Astrocyte (in vitro differentiated cells and primary cell): Measurements from ENCODE around the gene DAAM2. TPM values are rescaled to one million over a fixed set of nuclear protein-coding genes. Genes with fewer than 3 reads are reported as not detected.

Source experiments
- DNase-seq: peaks from one replicate; pipeline ENCODE4 v3.0.0-alpha.2; 2010; ENCODE audit warnings: low read depth
- FAIRE-seq: peaks from 2 replicates; lab custom pipeline; 2011; peaks lifted over from hg19 to GRCh38; lab: Jason Lieb, UNC
- H2AFZ ChIP-seq: 2 replicates; pipeline ENCODE4 v1.6.0; 2012; ENCODE audit warnings: low read depth, low read length, inconsistent platforms
- H3K27ac ChIP-seq: 2 replicates; pipeline ENCODE4 v1.5.1; 2011; ENCODE audit warnings: low read depth, low read length, inconsistent platforms
- H3K27me3 ChIP-seq: 2 replicates; pipeline ENCODE4 v1.6.0; 2011; ENCODE audit warnings: low read length, inconsistent platforms; ENCODE audit not compliant: insufficient read depth
- H3K36me3 ChIP-seq: 2 replicates; pipeline ENCODE4 v1.5.1; 2011; ENCODE audit warnings: low read length, inconsistent platforms; ENCODE audit not compliant: insufficient read depth
- H3K4me1 ChIP-seq: 2 replicates; pipeline ENCODE4 v1.5.1; 2011; ENCODE audit warnings: low read length, inconsistent platforms; ENCODE audit not compliant: insufficient read depth
- H3K4me2 ChIP-seq: 2 replicates; pipeline ENCODE4 v1.6.0; 2012; ENCODE audit warnings: low read length, inconsistent platforms
- H3K4me3 ChIP-seq: 2 replicates; pipeline ENCODE4 v1.5.1; 2011; ENCODE audit warnings: low read depth, mild to moderate bottlenecking, low read length, inconsistent platforms; ENCODE audit not compliant: insufficient read depth
- H3K79me2 ChIP-seq: 2 replicates; pipeline ENCODE4 v1.6.0; 2012; ENCODE audit warnings: mild to moderate bottlenecking, low read length, inconsistent platforms; ENCODE audit not compliant: insufficient read depth
- H3K9ac ChIP-seq: 2 replicates; pipeline ENCODE4 v1.6.0; 2012; ENCODE audit warnings: mild to moderate bottlenecking, low read length, inconsistent platforms
- H3K9me3 ChIP-seq: 2 replicates; pipeline ENCODE4 v1.5.1; 2012; ENCODE audit warnings: low read depth, mild to moderate bottlenecking, low read length, inconsistent platforms; ENCODE audit not compliant: insufficient read depth
- H4K20me1 ChIP-seq: 2 replicates; pipeline ENCODE4 v1.6.0; 2012; ENCODE audit warnings: low read length, inconsistent platforms; ENCODE audit not compliant: insufficient read depth
- H3K27ac Mint-ChIP-seq: one replicate; pipeline ENCODE4 v1.8.0; 2021; ENCODE audit warnings: mild to moderate bottlenecking, mixed read lengths; ENCODE audit not compliant: unreplicated experiment
- H3K27me3 Mint-ChIP-seq: one replicate; pipeline ENCODE4 v1.8.0; 2021; ENCODE audit warnings: low read depth, mixed read lengths; ENCODE audit not compliant: unreplicated experiment
- H3K36me3 Mint-ChIP-seq: one replicate; pipeline ENCODE4 v1.8.0; 2021; ENCODE audit warnings: low read depth, mixed read lengths; ENCODE audit not compliant: unreplicated experiment
- H3K4me1 Mint-ChIP-seq: one replicate; pipeline ENCODE4 v1.8.0; 2021; ENCODE audit warnings: low read depth, mixed read lengths; ENCODE audit not compliant: unreplicated experiment
- H3K4me3 Mint-ChIP-seq: one replicate; pipeline ENCODE4 v1.8.0; 2021; ENCODE audit warnings: mild to moderate bottlenecking, moderate library complexity, mixed read lengths; ENCODE audit not compliant: unreplicated experiment
- H3K9me3 Mint-ChIP-seq: one replicate; pipeline ENCODE4 v1.8.0; 2021; ENCODE audit warnings: mild to moderate bottlenecking, mixed read lengths; ENCODE audit not compliant: unreplicated experiment
- EZH2 ChIP-seq: IDR thresholded peaks from 2 replicates; pipeline ENCODE4 v1.6.1; 2012; ENCODE audit warnings: mild to moderate bottlenecking, low read length, inconsistent platforms; ENCODE audit not compliant: insufficient read depth
- total RNA-seq: library from RNA; stranded (reverse); gene quantifications from 2 replicates; pipeline ENCODE4 v1.2.1, GENCODE V29; 2021
- TF ChIP-seq, protein P1 (sequence below): IDR thresholded peaks from 2 replicates; pipeline ENCODE4 v1.5.1; 2011; ENCODE audit warnings: low read depth, mild to moderate bottlenecking, inconsistent platforms, low read length, moderate library complexity; ENCODE audit not compliant: insufficient read depth

DAAM2 gene
- total RNA-seq, 1 donor from 2014 or later, result 38.4 TPM

- Histone ChIP-seq H3K27ac (no peak overlapping the region), H3K9ac (no peak overlapping the region), H3K27me3 (no peaks in the 10 kb centered on the region), H3K4me3 (no peak overlapping the region), H3K79me2 (no peaks in the 10 kb centered on the region), H3K36me3 (no peaks in the 10 kb centered on the region), H4K20me1 (no peaks in the 10 kb centered on the region), H2AFZ (no peak overlapping the region), H3K4me2 (no peak overlapping the region), H3K9me3 (no peaks in the 10 kb centered on the region), H3K4me1 (no peaks in the 10 kb centered on the region)
- Mint-ChIP-seq H3K36me3 (no peaks in the 10 kb centered on the region), H3K27ac (no peak overlapping the region), H3K27me3 (peaks cover 10% of the 10 kb centered on the region), H3K9me3 (no peaks in the 10 kb centered on the region), H3K4me3 (no peak overlapping the region), H3K4me1 (peaks cover 14% of the 10 kb centered on the region)
- no peak for DNase-seq
- TF ChIP-seq EZH2, result no peak
- TF ChIP-seq, protein P1, sequence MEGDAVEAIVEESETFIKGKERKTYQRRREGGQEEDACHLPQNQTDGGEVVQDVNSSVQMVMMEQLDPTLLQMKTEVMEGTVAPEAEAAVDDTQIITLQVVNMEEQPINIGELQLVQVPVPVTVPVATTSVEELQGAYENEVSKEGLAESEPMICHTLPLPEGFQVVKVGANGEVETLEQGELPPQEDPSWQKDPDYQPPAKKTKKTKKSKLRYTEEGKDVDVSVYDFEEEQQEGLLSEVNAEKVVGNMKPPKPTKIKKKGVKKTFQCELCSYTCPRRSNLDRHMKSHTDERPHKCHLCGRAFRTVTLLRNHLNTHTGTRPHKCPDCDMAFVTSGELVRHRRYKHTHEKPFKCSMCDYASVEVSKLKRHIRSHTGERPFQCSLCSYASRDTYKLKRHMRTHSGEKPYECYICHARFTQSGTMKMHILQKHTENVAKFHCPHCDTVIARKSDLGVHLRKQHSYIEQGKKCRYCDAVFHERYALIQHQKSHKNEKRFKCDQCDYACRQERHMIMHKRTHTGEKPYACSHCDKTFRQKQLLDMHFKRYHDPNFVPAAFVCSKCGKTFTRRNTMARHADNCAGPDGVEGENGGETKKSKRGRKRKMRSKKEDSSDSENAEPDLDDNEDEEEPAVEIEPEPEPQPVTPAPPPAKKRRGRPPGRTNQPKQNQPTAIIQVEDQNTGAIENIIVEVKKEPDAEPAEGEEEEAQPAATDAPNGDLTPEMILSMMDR, result no peak
- FAIRE-seq, result no peak
Observed at GRCh38 chr6:39938773-39939654, 146.8 kb downstream of the DAAM2 start.

- H3K4me3 Mint-ChIP-seq, result no peak overlapping the region
- H3K27ac Mint-ChIP-seq, result no peak overlapping the region
- Histone ChIP-seq H3K79me2 (no peaks in the 10 kb centered on the region), H3K36me3 (no peaks in the 10 kb centered on the region), H2AFZ (no peak overlapping the region), H3K4me1 (no peaks in the 10 kb centered on the region), H3K27me3 (no peaks in the 10 kb centered on the region), H3K4me3 (no peak overlapping the region), H3K27ac (no peak overlapping the region), H3K4me2 (no peak overlapping the region), H3K9ac (no peak overlapping the region), H4K20me1 (no peaks in the 10 kb centered on the region), H3K9me3 (no peaks in the 10 kb centered on the region)
- H3K9me3 Mint-ChIP-seq, result no peaks in the 10 kb centered on the region
- H3K4me1 Mint-ChIP-seq, result peaks cover 10% of the 10 kb centered on the region
- peaks cover 15% of the 10 kb centered on the region for H3K27me3 Mint-ChIP-seq
- no peaks in the 10 kb centered on the region for H3K36me3 Mint-ChIP-seq
- TF ChIP-seq EZH2, result no peak
- TF ChIP-seq, protein P1, result no peak
- FAIRE-seq, result no peak
- no peak for DNase-seq
Observed at GRCh38 chr6:39941138-39941537, 149.0 kb downstream of the DAAM2 start.

GRCh38 chr6:39941820-39942219 is 149.6 kb downstream of the DAAM2 start:
- H3K9me3 Mint-ChIP-seq, result no peaks in the 10 kb centered on the region
- H3K9me3 ChIP-seq, result no peaks in the 10 kb centered on the region
- H3K4me2 ChIP-seq, result no peak overlapping the region
- no peak overlapping the region for H3K9ac ChIP-seq
- no peaks in the 10 kb centered on the region for H4K20me1 ChIP-seq
- H3K27ac ChIP-seq, result no peak overlapping the region
- no peaks in the 10 kb centered on the region for H3K79me2 ChIP-seq
- H3K4me3 ChIP-seq, result no peak overlapping the region
- no peaks in the 10 kb centered on the region for H3K4me1 ChIP-seq
- no peak overlapping the region for H2AFZ ChIP-seq
- DNase-seq (no peak), FAIRE-seq (no peak)
- H3K4me3 Mint-ChIP-seq, result no peak overlapping the region
- H3K27ac Mint-ChIP-seq, result no peak overlapping the region
- no peaks in the 10 kb centered on the region for H3K36me3 ChIP-seq
- peaks cover 15% of the 10 kb centered on the region for H3K27me3 Mint-ChIP-seq
- TF ChIP-seq EZH2, result no peak
- TF ChIP-seq, protein P1, result no peak
- no peaks in the 10 kb centered on the region for H3K36me3 Mint-ChIP-seq
- no peaks in the 10 kb centered on the region for H3K27me3 ChIP-seq
- H3K4me1 Mint-ChIP-seq, result peaks cover 10% of the 10 kb centered on the region
